GM12878 (cell line): ENCODE results near the gene STAB2. TPM values are rescaled to one million over a fixed set of nuclear protein-coding genes. Genes with fewer than 3 reads are reported as not detected.
A peak's percentile ranks its signal among the peaks of the same experiment; 100 is the strongest.

ENCODE experiments used
- CREB1 ChIP-seq: IDR thresholded peaks from 2 replicates; pipeline ENCODE4 v1.6.1; 2012; ENCODE audit warnings: low read depth, mild to moderate bottlenecking, inconsistent platforms
- EGR1 ChIP-seq, 2 experiments: IDR thresholded peaks; 1 replicate in 1 of 2; 2 replicates in 1 of 2; pipeline ENCODE4 v1.6.1; 2011 to 2012; ENCODE audit warnings: low read depth in 2 of 2, low read length in 2 of 2, borderline replicate concordance in 1 of 2, mild to moderate bottlenecking in 1 of 2, moderate library complexity in 1 of 2
- MYC ChIP-seq: IDR thresholded peaks from 2 replicates; pipeline ENCODE4 v1.6.1; 2011; ENCODE audit warnings: mild to moderate bottlenecking, low read length, moderate library complexity, inconsistent platforms; ENCODE audit not compliant: insufficient read depth, insufficient replicate concordance, insufficient read length, severe bottlenecking
- POU2F2 ChIP-seq: IDR thresholded peaks from 3 replicates; pipeline ENCODE4 v1.6.1; 2011; ENCODE audit warnings: low read depth, mild to moderate bottlenecking, low read length, borderline replicate concordance
- RAD21 ChIP-seq: IDR thresholded peaks from 2 replicates; pipeline ENCODE4 v1.6.1; 2011; ENCODE audit warnings: mild to moderate bottlenecking, low read depth, low read length, moderate library complexity; ENCODE audit not compliant: insufficient read depth
- SMARCA5 ChIP-seq: fragments of 450-650 bp; IDR thresholded peaks from 2 replicates; pipeline ENCODE4 v1.6.1; 2017; ENCODE audit warnings: mild to moderate bottlenecking
- TCF12 ChIP-seq: IDR thresholded peaks from 2 replicates; pipeline ENCODE4 v1.6.1; 2011; ENCODE audit warnings: low read depth, mild to moderate bottlenecking, low read length
- YY1 ChIP-seq: IDR thresholded peaks from 2 replicates; pipeline ENCODE4 v1.6.1; 2011; ENCODE audit warnings: low read depth, mild to moderate bottlenecking, low read length
- ZSCAN29 ChIP-seq: fragments of 450-650 bp; IDR thresholded peaks from 2 replicates; pipeline ENCODE4 v1.6.1; 2017; ENCODE audit warnings: mild to moderate bottlenecking, moderate library complexity
- polyA plus RNA-seq, 11 experiments: library from polyadenylated mRNA; depleted of rRNA in 4 of 11; unstranded in 6 of 11; stranded (reverse) in 5 of 11; fragments of >200 nt; fragmentation: Nextera tagmentation in 4 of 11; fragmentation: Illumina TruSeq in 1 of 11; extraction: Ambion mirVana in 4 of 11; extraction: Trizol in 1 of 11; gene quantifications; 1 replicate in 1 of 11; 2 replicates in 10 of 11; pipeline versions ENCODE4 v1.2.1 to v1.2.3, GENCODE V29; 2011 to 2016; ENCODE audit warnings: inconsistent platforms in 2 of 11, missing spikeins in 2 of 11, low read depth in 1 of 11
- total RNA-seq, 4 experiments: library from RNA; depleted of rRNA in 3 of 4; stranded (reverse); fragments of >200 nt in 3 of 4; fragmentation: Illumina TruSeq in 1 of 4; extraction: Trizol in 1 of 4; gene quantifications; 2 replicates each; pipeline versions ENCODE4 v1.2.1 to v1.2.3, GENCODE V29; 2013 to 2021
- TF ChIP-seq, protein P1 (sequence below): IDR thresholded peaks from 2 replicates; pipeline ENCODE4 v1.6.1; 2011; ENCODE audit warnings: borderline replicate concordance, low read depth, mild to moderate bottlenecking, moderate library complexity, low read length; ENCODE audit not compliant: insufficient read depth, poor library complexity, severe bottlenecking
- TF ChIP-seq, protein P2 (sequence below), 3 experiments: IDR thresholded peaks in 2 of 3; conservative IDR thresholded peaks in 1 of 3; 2 replicates each; pipeline ENCODE4 v1.5.1; 2011; ENCODE audit warnings: low read depth in 3 of 3, low read length in 3 of 3, mild to moderate bottlenecking in 3 of 3, control low read depth in 2 of 3, moderate library complexity in 2 of 3, inconsistent platforms in 1 of 3, mixed read lengths in 1 of 3; ENCODE audit not compliant: control insufficient read depth in 2 of 3, insufficient read depth in 1 of 3; ENCODE audit errors: extremely low read depth in 1 of 3

STAB2 gene
- total and polyA plus RNA-seq, 10 of the 15 experiments (the other 5 are each of a cell fraction or from before 2014, with no cell fraction given): 0.37 TPM; not detected in 9

DNA sequence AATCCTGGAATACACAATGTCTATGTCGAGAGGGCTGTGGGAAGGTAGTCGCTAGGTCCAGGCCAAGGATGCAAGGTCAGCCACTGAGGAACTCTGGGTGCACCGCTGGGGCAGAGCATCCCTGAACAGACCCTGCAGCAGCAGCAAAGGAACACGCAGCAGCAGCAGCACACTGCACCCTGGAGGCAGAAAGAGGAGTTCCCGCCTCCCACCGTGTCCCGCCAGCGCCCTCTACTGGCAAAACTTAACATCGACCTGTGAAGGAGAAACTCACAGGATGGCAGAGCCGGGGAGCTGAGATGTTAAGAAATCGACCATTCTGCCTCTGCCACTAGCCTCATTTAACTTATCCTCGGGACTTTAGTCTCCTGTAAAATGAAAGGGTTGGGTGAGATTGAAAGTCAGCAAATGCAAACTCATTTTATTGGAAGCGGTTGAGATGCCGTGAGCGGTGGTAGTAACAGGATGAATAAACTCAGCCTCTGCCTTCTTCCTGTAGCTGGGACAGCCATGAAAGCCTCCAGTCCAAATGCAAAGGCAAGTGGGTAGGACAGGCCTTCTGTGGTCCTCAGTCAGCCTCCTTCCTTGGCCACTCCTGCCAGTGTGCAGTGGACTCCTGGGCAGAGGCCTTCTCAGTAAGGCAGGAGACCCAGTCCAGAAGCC, 45.6 kb downstream of the STAB2 start (continued):
- TF ChIP-seq SMARCA5 (peak; percentile 94), CREB1 (no peak), EGR1 (IDR thresholded peaks at IDR 0.05; ENCODE audit: borderline replicate concordance in 1 of 2, low read depth in 2 of 2, low read length in 2 of 2) (peak in 1 of 2 experiments; percentile 7; a peak in 1 of 3 replicates), RAD21 (peak; percentile 95), ZSCAN29 (no peak), MYC (no peak), YY1 (peak; percentile 80; the same call in 1 of the 2 replicates), POU2F2 (peak; percentile 69; the same call in 1 of the 3 replicates), TCF12 (0 out of 2 replicates have a peak, but pooled peaks have one; percentile 41)
- TF ChIP-seq, protein P1, sequence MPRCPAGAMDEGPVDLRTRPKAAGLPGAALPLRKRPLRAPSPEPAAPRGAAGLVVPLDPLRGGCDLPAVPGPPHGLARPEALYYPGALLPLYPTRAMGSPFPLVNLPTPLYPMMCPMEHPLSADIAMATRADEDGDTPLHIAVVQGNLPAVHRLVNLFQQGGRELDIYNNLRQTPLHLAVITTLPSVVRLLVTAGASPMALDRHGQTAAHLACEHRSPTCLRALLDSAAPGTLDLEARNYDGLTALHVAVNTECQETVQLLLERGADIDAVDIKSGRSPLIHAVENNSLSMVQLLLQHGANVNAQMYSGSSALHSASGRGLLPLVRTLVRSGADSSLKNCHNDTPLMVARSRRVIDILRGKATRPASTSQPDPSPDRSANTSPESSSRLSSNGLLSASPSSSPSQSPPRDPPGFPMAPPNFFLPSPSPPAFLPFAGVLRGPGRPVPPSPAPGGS: no peak
- TF ChIP-seq, protein P2, sequence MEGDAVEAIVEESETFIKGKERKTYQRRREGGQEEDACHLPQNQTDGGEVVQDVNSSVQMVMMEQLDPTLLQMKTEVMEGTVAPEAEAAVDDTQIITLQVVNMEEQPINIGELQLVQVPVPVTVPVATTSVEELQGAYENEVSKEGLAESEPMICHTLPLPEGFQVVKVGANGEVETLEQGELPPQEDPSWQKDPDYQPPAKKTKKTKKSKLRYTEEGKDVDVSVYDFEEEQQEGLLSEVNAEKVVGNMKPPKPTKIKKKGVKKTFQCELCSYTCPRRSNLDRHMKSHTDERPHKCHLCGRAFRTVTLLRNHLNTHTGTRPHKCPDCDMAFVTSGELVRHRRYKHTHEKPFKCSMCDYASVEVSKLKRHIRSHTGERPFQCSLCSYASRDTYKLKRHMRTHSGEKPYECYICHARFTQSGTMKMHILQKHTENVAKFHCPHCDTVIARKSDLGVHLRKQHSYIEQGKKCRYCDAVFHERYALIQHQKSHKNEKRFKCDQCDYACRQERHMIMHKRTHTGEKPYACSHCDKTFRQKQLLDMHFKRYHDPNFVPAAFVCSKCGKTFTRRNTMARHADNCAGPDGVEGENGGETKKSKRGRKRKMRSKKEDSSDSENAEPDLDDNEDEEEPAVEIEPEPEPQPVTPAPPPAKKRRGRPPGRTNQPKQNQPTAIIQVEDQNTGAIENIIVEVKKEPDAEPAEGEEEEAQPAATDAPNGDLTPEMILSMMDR (IDR thresholded peaks at IDR 0.05 in 2 of 3, conservative IDR thresholded peaks at IDR 0.05 in 1 of 3; ENCODE audit: control insufficient read depth in 2 of 3, extremely low read depth in 1 of 3, insufficient read depth in 1 of 3, low read depth in 3 of 3, low read length in 3 of 3): peak; percentile 100; a peak in 5 of 6 replicates
